IMR-90 (cell line): ENCODE data around the gene CD80. TPM values are rescaled to one million over a fixed set of nuclear protein-coding genes. Genes with fewer than 3 reads are reported as not detected.

Experiments used
- ATAC-seq: fragments of 200-7000 bp; cut with Tn5 transposase; 2 replicates; pipeline ENCODE4 v1.9.1; 2020; ENCODE audit warnings: low read depth, mild to moderate bottlenecking, moderate library complexity
- BruUV-seq: library from RNA; stranded (reverse); fragments of 400-500 nt; replicated peaks from 2 replicates; lab custom pipeline; 2021; lab: Mats Ljungman, UMichigan
- CTCF ChIA-PET: fragments of 300-600 bp; formaldehyde crosslinking; extraction: SDS; loops from one replicate; lab custom pipeline; 2021; ENCODE audit warnings: antibody characterized with exemption; lab: Yijun Ruan, JAX
- POLR2A ChIA-PET: fragments of 300-600 bp; sonication (Branson Sonifier 250); formaldehyde crosslinking; loops from one replicate; lab custom pipeline; 2022; ENCODE audit warnings: antibody characterized with exemption; ENCODE audit not compliant: unreplicated experiment; lab: Charles Lee
- DNase-seq: peaks from one replicate; pipeline ENCODE4 v3.0.0; 2013
- H2AFZ ChIP-seq: replicated peaks from 2 replicates; pipeline ENCODE3; 2013; ENCODE audit warnings: low read length, mild to moderate bottlenecking; ENCODE audit not compliant: poor library complexity
- H2AK5ac ChIP-seq: 2 replicates; pipeline ENCODE4 v1.6.1; 2013; ENCODE audit warnings: low read depth, low read length, inconsistent platforms
- H2AK9ac ChIP-seq: replicated peaks from 2 replicates; pipeline ENCODE3; 2013; ENCODE audit warnings: mild to moderate bottlenecking, low read depth, low read length, moderate library complexity; ENCODE audit not compliant: poor library complexity
- H2BK120ac ChIP-seq: 2 replicates; pipeline ENCODE4 v1.6.1; 2013; ENCODE audit warnings: low read depth, low read length, inconsistent platforms
- H2BK15ac ChIP-seq: 3 replicates; pipeline ENCODE4 v1.6.1; 2013; ENCODE audit warnings: low read depth, low read length, inconsistent platforms
- H2BK20ac ChIP-seq: 2 replicates; pipeline ENCODE4 v1.6.1; 2013; ENCODE audit warnings: low read depth, mild to moderate bottlenecking, inconsistent platforms, low read length, moderate library complexity
- H2BK5ac ChIP-seq: 2 replicates; pipeline ENCODE4 v1.6.1; 2013; ENCODE audit warnings: mild to moderate bottlenecking, low read depth, low read length, inconsistent platforms; ENCODE audit not compliant: poor library complexity, severe bottlenecking
- H3K14ac ChIP-seq: replicated peaks from 2 replicates; pipeline ENCODE4 v1.6.1; 2013; ENCODE audit warnings: low read depth, low read length, inconsistent platforms
- H3K18ac ChIP-seq: 2 replicates; pipeline ENCODE4 v1.6.1; 2013; ENCODE audit warnings: low read depth, low read length, control low read depth
- H3K23ac ChIP-seq: 2 replicates; pipeline ENCODE4 v1.6.1; 2013; ENCODE audit warnings: low read depth, low read length, inconsistent platforms
- H3K27ac ChIP-seq: 2 replicates; pipeline ENCODE4 v1.5.1; 2013; ENCODE audit warnings: mild to moderate bottlenecking, control low read depth, low read length; ENCODE audit not compliant: insufficient read depth
- H3K27me3 ChIP-seq: 2 replicates; pipeline ENCODE4 v1.6.1; 2013; ENCODE audit warnings: low read length; ENCODE audit not compliant: control insufficient read depth, insufficient read depth
- H3K36me3 ChIP-seq: 2 replicates; pipeline ENCODE4 v1.6.1; 2013; ENCODE audit warnings: low read length, mixed read lengths; ENCODE audit not compliant: control insufficient read depth, insufficient read depth
- H3K4ac ChIP-seq: 2 replicates; pipeline ENCODE4 v1.6.1; 2013; ENCODE audit warnings: low read depth, low read length, inconsistent platforms
- H3K4me1 ChIP-seq: 2 replicates; pipeline ENCODE4 v1.6.1; 2013; ENCODE audit warnings: low read length, mixed read lengths; ENCODE audit not compliant: control insufficient read depth, insufficient read depth
- H3K4me2 ChIP-seq: 2 replicates; pipeline ENCODE4 v1.6.1; 2013; ENCODE audit warnings: low read depth, mild to moderate bottlenecking, control low read depth, low read length, moderate library complexity
- H3K4me3 ChIP-seq: 2 replicates; pipeline ENCODE4 v1.5.1; 2013; ENCODE audit warnings: low read depth, mild to moderate bottlenecking, control low read depth, low read length, moderate library complexity; ENCODE audit not compliant: insufficient read depth
- H3K56ac ChIP-seq: 2 replicates; pipeline ENCODE4 v1.6.1; 2013; ENCODE audit warnings: low read length, inconsistent platforms; ENCODE audit not compliant: insufficient read depth; ENCODE audit errors: extremely low read depth
- H3K79me1 ChIP-seq, 2 experiments: 2 replicates each; pipeline ENCODE4 v1.6.1; 2013; ENCODE audit warnings: low read length in 2 of 2, inconsistent platforms in 1 of 2, low read depth in 1 of 2
- H3K9ac ChIP-seq: 2 replicates; pipeline ENCODE4 v1.6.1; 2013; ENCODE audit warnings: low read depth, low read length, control low read depth
- H3K9me1 ChIP-seq: 2 replicates; pipeline ENCODE4 v1.6.1; 2013; ENCODE audit warnings: low read length, inconsistent platforms; ENCODE audit not compliant: insufficient read depth
- H3K9me3 ChIP-seq: 2 replicates; pipeline ENCODE4 v1.6.1; 2013; ENCODE audit warnings: low read length; ENCODE audit not compliant: control insufficient read depth, insufficient read depth
- H4K20me1 ChIP-seq: 2 replicates; pipeline ENCODE4 v1.6.1; 2013; ENCODE audit warnings: low read length, inconsistent platforms; ENCODE audit not compliant: insufficient read depth
- H4K5ac ChIP-seq: 2 replicates; pipeline ENCODE4 v1.6.1; 2013; ENCODE audit warnings: mild to moderate bottlenecking, low read depth, low read length, control low read depth
- H4K8ac ChIP-seq, 2 experiments: 2 replicates each; pipeline ENCODE4 v1.6.1; 2013; ENCODE audit warnings: low read depth in 2 of 2, low read length in 2 of 2, control low read depth in 1 of 2, inconsistent platforms in 1 of 2
- H4K91ac ChIP-seq: 2 replicates; pipeline ENCODE4 v1.6.1; 2013; ENCODE audit warnings: low read depth, low read length, inconsistent platforms; ENCODE audit not compliant: insufficient read depth
- BHLHE40 ChIP-seq: fragments of 150-350 bp; IDR thresholded peaks from 2 replicates; pipeline ENCODE4 v1.6.1; 2016; ENCODE audit warnings: mild to moderate bottlenecking, low read depth, low read length
- FOS ChIP-seq: fragments of 150-350 bp; IDR thresholded peaks from 2 replicates; pipeline ENCODE4 v1.6.1; 2016; ENCODE audit warnings: low read depth, low read length
- MAFK ChIP-seq: IDR thresholded peaks from 2 replicates; pipeline ENCODE4 v1.6.1; 2012; ENCODE audit warnings: low read depth, low read length, improper control_type of control experiment
- NFE2L2 ChIP-seq: fragments of 150-350 bp; IDR thresholded peaks from 2 replicates; pipeline ENCODE4 v1.6.1; 2016; ENCODE audit warnings: low read depth, mild to moderate bottlenecking, low read length
- SMC3 ChIP-seq: fragments of 150-350 bp; IDR thresholded peaks from 2 replicates; pipeline ENCODE4 v1.6.1; 2016; ENCODE audit warnings: low read depth, mild to moderate bottlenecking, antibody characterized with exemption, low read length, moderate library complexity
- WGBS, 2 experiments: methylation state at CpG; one replicate each; pipeline versions ENCODE4 v1.1.5 to v1.1.7; 2013; ENCODE audit warnings: missing lambda C conversion rate in 2 of 2; ENCODE audit not compliant: insufficient read length in 1 of 2; ENCODE audit errors: extremely low coverage in 2 of 2; 5-methylcytosine and 5-hydroxymethylcytosine counted together
- dilution Hi-C: fragments of 300-500 bp; cut with HindIII; formaldehyde crosslinking; loops from one replicate; pipeline ENCODE4 v1.14.3; 2018; ENCODE audit warnings: low sequenced_read_pairs; ENCODE audit not compliant: unreplicated experiment
- in situ Hi-C: fragments of 300-500 bp; cut with MboI; formaldehyde crosslinking; loops from 3 replicates; pipeline ENCODE4 v1.14.3; 2019; ENCODE audit warnings: low sequenced_read_pairs, inconsistent platforms, mixed read lengths
- intact Hi-C: fragments of 100-400 bp; cut with micrococcal nuclease; formaldehyde crosslinking; loops from 2 replicates; pipeline ENCODE4 v1.10.0; 2022
- polyA plus RNA-seq, 3 experiments: library from polyadenylated mRNA; depleted of rRNA; stranded (reverse); fragments of >200 nt; gene quantifications; 2 replicates each; pipeline ENCODE4 v1.2.3, GENCODE V29; 2012; ENCODE audit warnings: low replicate concordance in 1 of 3
- total RNA-seq: library from RNA; depleted of rRNA; stranded (reverse); fragments of >200 nt; gene quantifications from 2 replicates; pipeline ENCODE4 v1.2.3, GENCODE V29; 2012
- TF ChIP-seq, protein P1 (sequence below): conservative IDR thresholded peaks from 2 replicates; pipeline ENCODE4 v1.5.1; 2012; ENCODE audit warnings: mild to moderate bottlenecking, low read depth, low read length, improper control_type of control experiment
- TF ChIP-seq, protein P2 (sequence below): fragments of 150-350 bp; IDR thresholded peaks from 2 replicates; pipeline ENCODE4 v1.6.1; 2016; ENCODE audit warnings: low read depth, mild to moderate bottlenecking, low read length, moderate library complexity, borderline replicate concordance

Gene CD80
- total and polyA plus RNA-seq, 2 of the 4 experiments (the other 2 are of a cell fraction) = not detected

- TF ChIP-seq, protein P1, sequence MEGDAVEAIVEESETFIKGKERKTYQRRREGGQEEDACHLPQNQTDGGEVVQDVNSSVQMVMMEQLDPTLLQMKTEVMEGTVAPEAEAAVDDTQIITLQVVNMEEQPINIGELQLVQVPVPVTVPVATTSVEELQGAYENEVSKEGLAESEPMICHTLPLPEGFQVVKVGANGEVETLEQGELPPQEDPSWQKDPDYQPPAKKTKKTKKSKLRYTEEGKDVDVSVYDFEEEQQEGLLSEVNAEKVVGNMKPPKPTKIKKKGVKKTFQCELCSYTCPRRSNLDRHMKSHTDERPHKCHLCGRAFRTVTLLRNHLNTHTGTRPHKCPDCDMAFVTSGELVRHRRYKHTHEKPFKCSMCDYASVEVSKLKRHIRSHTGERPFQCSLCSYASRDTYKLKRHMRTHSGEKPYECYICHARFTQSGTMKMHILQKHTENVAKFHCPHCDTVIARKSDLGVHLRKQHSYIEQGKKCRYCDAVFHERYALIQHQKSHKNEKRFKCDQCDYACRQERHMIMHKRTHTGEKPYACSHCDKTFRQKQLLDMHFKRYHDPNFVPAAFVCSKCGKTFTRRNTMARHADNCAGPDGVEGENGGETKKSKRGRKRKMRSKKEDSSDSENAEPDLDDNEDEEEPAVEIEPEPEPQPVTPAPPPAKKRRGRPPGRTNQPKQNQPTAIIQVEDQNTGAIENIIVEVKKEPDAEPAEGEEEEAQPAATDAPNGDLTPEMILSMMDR = no peak
These were observed 61.0 kb downstream of the CD80 start, which contains the start of gene TIMMDC1 (continued) for GRCh38 chr3:119498186-119499011.

GRCh38 chr3:119497820-119498185 lies 61.6 kb downstream of the CD80 start:
- peak overlapping the region; percentile 18 for H2BK5ac ChIP-seq
- H3K36me3 ChIP-seq = peaks cover 3% of the 10 kb centered on the region; the same call in 1 of the 2 replicates
- H3K23ac ChIP-seq = peak overlapping the region; percentile 79
- no peak overlapping the region for H2BK15ac ChIP-seq
- H3K4me2 ChIP-seq = peak overlapping the region; percentile 99
- ATAC-seq (peak; percentile 30), DNase-seq (peak; percentile 21)
- 0 out of 2 replicates have a peak overlapping the region, but pooled peaks have one; percentile 11 for H3K18ac ChIP-seq
- H3K9me1 ChIP-seq = no peaks in the 10 kb centered on the region
- H3K9me3 ChIP-seq = no peaks in the 10 kb centered on the region
- no peaks in the 10 kb centered on the region for H3K27me3 ChIP-seq
- ChIA-PET CTCF (no interaction called here), POLR2A (no interaction called here)
- H3K14ac ChIP-seq = peak overlapping the region; percentile 97
- no peak overlapping the region for H2BK20ac ChIP-seq
- peaks cover 5% of the 10 kb centered on the region; the same call in 1 of the 2 replicates for H3K4me1 ChIP-seq
- peak overlapping the region; percentile 99 for H4K8ac ChIP-seq
- peak overlapping the region; percentile 73 for H2AK5ac ChIP-seq
- dilution Hi-C loops (no loop called here), in situ Hi-C loops (no loop called here), intact Hi-C loops (loop anchor here (1.0 kb wide), 1 partner anchor 179 kb away; the partner anchor contains the start of gene COX17)
- H3K4ac ChIP-seq = peak overlapping the region; percentile 79
- H2AK9ac ChIP-seq = peak overlapping the region; percentile 92
- peak overlapping the region; percentile 98 for H2AFZ ChIP-seq
- peak overlapping the region; percentile 78 for H3K56ac ChIP-seq
- H2BK120ac ChIP-seq = peak overlapping the region; percentile 20; the same call in 1 of the 2 replicates
- H4K91ac ChIP-seq = peak overlapping the region; percentile 83
- WGBS, 2 experiments = 0% methylated on average over 1 of the region's 8 CpGs; no CpG with 5 or more reads in 1 of the 2 experiments
- H3K9ac ChIP-seq = peak overlapping the region; percentile 89
- H3K79me1 ChIP-seq = peaks cover 18 to 44% of the 10 kb centered on the region in 2 experiments; a peak in 3 of 4 replicates
- peak overlapping the region; percentile 87 for H3K4me3 ChIP-seq
- H4K5ac ChIP-seq = peak overlapping the region; percentile 93
- no TSS peak for BruUV-seq
- no peaks in the 10 kb centered on the region for H4K20me1 ChIP-seq
- H3K27ac ChIP-seq = peak overlapping the region; percentile 78
- TF ChIP-seq MAFK (no peak), SMC3 (no peak), NFE2L2 (no peak), BHLHE40 (no peak), FOS (no peak)
- TF ChIP-seq, protein P2, sequence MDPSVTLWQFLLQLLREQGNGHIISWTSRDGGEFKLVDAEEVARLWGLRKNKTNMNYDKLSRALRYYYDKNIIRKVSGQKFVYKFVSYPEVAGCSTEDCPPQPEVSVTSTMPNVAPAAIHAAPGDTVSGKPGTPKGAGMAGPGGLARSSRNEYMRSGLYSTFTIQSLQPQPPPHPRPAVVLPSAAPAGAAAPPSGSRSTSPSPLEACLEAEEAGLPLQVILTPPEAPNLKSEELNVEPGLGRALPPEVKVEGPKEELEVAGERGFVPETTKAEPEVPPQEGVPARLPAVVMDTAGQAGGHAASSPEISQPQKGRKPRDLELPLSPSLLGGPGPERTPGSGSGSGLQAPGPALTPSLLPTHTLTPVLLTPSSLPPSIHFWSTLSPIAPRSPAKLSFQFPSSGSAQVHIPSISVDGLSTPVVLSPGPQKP = no peak
- TF ChIP-seq, protein P1 = no peak
